PFSK-1 (cell line): ENCODE results near the gene TRAPPC3L.

Experiments used
- FOXP2 ChIP-seq: optimal IDR thresholded peaks from 2 replicates; pipeline ENCODE3; 2011; ENCODE audit warnings: borderline replicate concordance, control low read depth, inconsistent platforms; ENCODE audit not compliant: insufficient read depth; ENCODE audit errors: extremely low read length, extremely low read depth
- POLR2AphosphoS5 ChIP-seq: IDR thresholded peaks from 2 replicates; pipeline ENCODE4 v1.6.1; 2012; ENCODE audit warnings: low read depth, mild to moderate bottlenecking, control low read depth, low read length, moderate library complexity
- SIN3A ChIP-seq: IDR thresholded peaks from 2 replicates; pipeline ENCODE4 v1.6.1; 2012; ENCODE audit warnings: mild to moderate bottlenecking, low read length, moderate library complexity, borderline replicate concordance; ENCODE audit not compliant: insufficient read depth
- TF ChIP-seq, protein P1 (sequence below), 2 experiments: IDR thresholded peaks; 2 replicates each; pipeline versions ENCODE4 v1.6.1 to v1.8.0; 2011 to 2012; ENCODE audit warnings: low read depth in 2 of 2, low read length in 2 of 2, control low read depth in 1 of 2, inconsistent platforms in 1 of 2, mild to moderate bottlenecking in 1 of 2, moderate library complexity in 1 of 2; ENCODE audit not compliant: insufficient read depth in 1 of 2

DNA sequence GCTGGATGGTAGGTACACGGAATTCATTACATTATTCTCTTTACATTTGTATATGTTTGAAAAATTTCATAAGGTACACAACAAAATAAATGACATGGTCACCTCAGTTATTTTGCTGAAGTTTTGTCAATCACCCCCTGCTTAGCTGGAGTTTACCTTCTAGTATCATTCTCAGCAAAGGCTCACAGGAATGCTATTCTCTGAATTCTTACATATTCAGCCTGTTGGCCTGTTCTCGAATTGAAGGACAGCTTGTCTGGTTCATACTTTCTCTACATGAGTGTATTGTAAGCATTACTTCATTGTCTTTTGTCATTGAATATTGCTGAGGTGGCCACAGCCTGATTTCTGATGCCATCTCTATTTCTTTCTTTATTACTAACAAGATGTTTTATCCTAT, 21.2 kb downstream of the TRAPPC3L start:
- TF ChIP-seq POLR2AphosphoS5 (no peak), SIN3A (no peak), FOXP2 (no peak)
- TF ChIP-seq, protein P1, sequence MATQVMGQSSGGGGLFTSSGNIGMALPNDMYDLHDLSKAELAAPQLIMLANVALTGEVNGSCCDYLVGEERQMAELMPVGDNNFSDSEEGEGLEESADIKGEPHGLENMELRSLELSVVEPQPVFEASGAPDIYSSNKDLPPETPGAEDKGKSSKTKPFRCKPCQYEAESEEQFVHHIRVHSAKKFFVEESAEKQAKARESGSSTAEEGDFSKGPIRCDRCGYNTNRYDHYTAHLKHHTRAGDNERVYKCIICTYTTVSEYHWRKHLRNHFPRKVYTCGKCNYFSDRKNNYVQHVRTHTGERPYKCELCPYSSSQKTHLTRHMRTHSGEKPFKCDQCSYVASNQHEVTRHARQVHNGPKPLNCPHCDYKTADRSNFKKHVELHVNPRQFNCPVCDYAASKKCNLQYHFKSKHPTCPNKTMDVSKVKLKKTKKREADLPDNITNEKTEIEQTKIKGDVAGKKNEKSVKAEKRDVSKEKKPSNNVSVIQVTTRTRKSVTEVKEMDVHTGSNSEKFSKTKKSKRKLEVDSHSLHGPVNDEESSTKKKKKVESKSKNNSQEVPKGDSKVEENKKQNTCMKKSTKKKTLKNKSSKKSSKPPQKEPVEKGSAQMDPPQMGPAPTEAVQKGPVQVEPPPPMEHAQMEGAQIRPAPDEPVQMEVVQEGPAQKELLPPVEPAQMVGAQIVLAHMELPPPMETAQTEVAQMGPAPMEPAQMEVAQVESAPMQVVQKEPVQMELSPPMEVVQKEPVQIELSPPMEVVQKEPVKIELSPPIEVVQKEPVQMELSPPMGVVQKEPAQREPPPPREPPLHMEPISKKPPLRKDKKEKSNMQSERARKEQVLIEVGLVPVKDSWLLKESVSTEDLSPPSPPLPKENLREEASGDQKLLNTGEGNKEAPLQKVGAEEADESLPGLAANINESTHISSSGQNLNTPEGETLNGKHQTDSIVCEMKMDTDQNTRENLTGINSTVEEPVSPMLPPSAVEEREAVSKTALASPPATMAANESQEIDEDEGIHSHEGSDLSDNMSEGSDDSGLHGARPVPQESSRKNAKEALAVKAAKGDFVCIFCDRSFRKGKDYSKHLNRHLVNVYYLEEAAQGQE (IDR thresholded peaks at IDR 0.05; ENCODE audit: insufficient read depth in 1 of 2, low read depth in 2 of 2, low read length in 2 of 2): no peak
